ENCODE measurements around the gene SLC7A6.

SLC7A6 gene

DNA sequence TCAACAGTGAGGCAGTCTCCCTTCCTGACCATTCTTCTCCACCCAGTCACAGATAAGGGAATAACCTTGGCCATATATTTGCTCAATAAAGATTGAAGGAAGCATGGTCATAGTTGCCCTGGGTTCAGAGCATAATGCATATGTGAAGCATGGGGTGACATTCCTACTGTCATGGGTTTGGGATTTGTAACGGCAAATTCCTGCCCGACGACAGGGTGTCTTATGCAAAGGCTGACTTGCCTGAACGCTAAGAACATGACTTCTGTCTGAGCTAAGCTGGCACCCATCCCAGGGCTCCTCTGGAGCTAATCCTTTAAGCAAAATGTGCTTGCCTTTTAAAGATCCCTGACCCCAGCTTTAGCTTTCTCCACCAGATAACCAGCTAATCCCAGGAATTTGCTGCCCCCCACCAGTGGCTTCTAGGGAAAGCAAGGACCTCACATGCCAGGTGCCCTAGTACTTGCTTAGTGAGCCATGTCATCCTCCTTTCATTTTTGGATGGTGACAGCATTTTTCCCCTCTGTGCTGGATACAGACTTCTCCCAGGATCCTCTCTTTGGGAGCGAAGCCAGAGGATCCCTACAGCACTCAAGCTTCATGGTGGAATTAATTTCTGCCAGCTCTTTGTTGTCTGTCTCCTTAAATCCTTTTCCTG is 34.7 kb downstream of the SLC7A6 start:
- DNase-seq (ENCODE audit: low read depth in 1 of 2, low spot score in 1 of 2), result no peak

DNA sequence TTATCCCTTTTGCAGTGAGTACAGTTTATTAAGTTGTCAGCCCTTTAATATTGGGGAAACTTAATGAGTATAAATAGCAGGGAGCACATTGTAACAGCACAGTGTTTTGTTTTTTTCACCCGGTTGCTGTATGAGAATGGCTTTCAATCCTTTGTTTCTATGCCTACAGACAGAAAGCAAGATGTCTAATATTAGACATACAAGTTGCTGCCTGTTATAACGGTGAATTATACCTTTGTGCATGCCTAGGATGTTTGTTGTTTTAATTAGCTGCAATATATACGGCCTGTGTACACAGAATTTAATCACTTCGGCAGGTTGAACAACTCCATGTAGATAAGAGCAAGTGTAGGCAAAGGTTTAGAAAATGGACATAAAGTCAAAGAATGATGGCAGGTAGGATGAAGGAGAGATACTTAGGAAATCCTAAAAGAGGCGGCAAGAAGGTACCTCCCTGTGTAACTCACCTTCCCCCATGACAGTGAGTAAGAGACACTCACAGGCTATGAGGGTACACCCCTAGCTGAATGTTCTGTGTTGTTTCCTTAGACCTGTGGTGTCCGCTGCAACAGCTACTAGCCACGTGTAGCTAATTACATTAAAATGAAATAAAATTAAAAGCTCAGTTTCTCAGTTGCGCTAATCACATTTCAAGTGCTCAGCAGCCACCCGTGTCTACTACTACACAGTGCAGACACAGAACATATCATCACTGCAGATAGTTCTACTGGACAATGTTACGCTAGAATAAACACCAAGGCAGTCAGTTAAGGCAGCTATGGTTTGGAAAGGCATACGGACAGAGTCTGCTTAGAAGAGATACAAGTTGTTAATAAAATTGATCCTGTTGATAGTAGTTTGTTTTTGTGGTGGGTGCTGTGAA is 35.5 kb downstream of the SLC7A6 start:
- DNase-seq (ENCODE audit: low read depth in 1 of 2, low spot score in 1 of 2), result no peak

DNA sequence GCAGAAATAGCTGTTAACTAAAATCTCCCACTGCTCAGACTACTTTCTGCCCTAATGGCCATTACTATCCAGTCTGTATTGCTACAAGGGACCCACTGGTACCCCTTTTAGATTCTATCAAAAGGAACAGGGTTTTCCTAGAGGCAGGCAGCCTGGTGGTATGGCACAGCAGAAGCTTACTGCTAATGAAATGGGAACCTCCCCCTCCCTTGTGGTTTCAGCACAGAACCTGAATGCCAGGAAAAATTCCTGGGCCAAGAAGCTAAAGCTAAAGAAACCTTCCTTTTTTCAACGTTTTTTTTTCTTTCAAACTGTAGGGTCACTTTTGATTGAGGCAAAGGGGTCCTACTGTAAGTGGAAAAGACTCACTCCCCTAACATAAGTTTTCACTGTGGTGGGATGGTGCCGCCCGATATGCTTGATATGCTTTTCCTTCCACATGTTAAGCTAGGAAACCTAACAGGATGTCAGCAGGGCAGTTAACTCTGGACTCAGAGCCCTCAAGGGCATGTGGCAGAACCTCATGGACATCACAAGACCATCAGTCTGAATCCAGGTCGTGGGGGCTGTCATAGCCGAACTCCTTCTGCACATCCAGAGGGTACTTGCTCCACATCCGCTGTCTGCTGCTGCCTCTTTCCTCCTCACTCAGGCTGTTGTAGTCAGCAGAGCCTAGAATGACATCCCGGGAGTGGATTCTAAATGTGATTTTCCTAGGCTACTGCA is 36.6 kb downstream of the SLC7A6 start:
- no peak for DNase-seq (ENCODE audit: low read depth in 1 of 2, low spot score in 1 of 2)

DNA sequence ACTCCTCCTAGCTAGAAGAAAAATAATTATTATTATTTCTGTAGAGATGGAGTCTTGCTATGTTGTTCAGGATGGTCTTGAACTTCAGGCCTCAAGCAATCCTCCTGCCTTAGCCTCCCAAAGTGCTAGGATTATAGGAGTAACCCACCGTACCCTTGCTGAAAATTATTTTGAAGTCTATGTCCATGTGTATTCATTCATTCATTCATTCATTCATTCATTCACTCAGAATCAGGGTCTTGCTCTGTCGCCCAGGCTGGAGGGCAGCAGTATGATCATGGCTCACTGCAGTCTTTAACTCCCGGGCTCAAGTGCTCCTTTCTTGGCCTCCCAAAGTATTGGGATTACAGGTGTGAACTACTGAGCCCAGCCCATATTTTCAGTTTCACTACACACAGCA is 42.3 kb downstream of the SLC7A6 start:
- DNase-seq (ENCODE audit: low read depth in 1 of 2, low spot score in 1 of 2), result no peak

DNA sequence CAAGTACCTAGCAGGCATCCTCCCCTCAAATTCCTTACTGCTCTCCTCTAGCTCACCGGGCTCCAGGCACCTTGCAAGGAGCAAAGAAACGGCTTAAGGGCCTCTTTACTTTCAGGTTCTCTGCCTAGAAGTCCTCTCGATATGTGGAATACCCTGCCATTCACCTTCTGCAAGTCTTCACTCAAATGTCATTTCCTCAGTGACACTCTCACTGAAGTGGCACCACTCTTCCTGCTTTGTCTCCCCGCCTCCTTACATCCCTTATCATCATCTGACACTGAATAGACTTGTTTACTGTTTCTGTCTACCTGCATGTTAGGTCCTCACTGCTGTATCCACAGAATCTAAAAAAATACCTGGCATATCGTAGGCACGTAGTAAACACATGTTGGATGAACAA is 45.5 kb downstream of the SLC7A6 start:
- no peak for DNase-seq (ENCODE audit: low read depth in 1 of 2, low spot score in 1 of 2)

DNA sequence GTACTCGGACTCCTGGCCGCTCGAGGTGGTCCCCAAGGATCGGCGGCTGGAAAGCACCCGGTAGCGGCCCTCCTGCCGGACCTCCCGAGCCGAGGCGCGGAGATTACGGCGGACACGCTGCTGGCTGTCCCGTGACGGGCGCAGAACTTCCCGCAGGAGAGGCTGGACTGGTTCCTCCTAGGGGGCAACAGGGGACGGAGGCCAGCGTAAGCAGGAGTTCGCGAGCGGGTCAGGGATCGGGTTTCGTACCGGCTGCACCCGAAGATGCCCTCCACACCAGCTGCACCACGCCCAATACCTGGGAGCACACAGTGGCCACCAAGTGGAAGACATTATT is 46.1 kb downstream of the SLC7A6 start:
- no peak for DNase-seq (ENCODE audit: low read depth in 1 of 2, low spot score in 1 of 2)

DNA sequence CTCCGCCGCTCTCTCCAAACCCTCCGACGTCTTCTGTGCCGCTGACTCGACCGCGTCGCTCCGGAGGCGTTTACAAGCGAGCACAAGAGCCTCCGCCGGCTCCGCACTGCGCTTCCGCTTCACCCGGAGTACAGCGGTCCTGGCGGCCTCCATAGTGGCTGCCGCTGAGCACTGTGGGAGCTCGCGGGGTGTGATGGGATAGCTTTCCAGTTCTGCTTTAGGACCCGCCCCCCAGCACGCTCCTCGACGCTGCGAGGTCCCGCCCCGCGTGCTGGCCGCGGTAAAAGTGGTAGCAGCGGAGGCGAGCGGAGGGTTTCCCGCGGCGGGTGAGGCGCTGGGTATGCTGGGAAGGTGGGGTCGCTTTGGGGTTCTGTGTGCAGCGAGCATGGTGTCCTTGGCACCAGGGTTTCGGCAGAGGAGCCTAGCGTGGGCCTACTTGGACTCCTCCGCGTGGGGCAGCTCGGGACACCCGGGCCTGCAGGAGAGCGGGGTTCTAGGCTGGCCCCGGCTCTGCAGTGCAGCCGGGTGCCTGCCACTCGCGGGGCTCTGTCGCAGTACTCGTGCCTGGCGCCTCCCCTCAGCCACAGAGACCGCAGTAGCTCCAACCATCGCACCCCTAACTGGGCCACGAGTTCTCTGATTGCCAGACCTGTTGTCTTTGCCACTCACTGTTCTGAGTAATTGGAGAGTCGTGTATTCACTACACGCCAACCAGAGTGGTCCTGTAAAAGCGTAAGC is 46.6 kb downstream of the SLC7A6 start, which contains the start of the genes PRMT7 and SLC7A6OS:
Gene PRMT7, plus strand, starts transcription at position 246 of the 738 bp plus-strand sequence. CDS start 4,961 bp downstream, outside the sequence.
Gene SLC7A6OS, minus strand, starts transcription at position 173 of the 738 bp plus-strand sequence. Its CDS starts 20 bp downstream, at position 153.
- DNase-seq (ENCODE audit: low read depth in 1 of 2, low spot score in 1 of 2), result peak; percentile 70 to 90

DNA sequence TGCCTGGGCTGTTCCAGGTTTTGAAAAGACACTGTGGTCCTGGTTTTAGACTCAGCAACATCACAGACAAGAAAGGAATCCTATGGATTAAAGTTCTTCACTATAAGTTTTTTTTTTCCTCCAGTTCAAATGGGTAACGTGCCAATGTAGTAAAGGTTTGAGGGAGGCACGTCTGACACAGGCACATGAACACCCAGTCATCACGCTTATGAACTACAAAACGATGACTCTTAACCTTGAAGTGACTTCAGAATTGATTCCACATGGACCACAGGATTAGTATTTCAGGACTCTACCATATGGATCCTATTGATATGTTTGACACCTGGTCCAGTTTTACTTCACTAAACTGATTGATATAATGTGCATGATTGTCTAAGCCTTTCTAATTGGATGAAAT is 48.8 kb downstream of the SLC7A6 start:
- no peak for DNase-seq (ENCODE audit: low read depth in 1 of 2, low spot score in 1 of 2)

DNA sequence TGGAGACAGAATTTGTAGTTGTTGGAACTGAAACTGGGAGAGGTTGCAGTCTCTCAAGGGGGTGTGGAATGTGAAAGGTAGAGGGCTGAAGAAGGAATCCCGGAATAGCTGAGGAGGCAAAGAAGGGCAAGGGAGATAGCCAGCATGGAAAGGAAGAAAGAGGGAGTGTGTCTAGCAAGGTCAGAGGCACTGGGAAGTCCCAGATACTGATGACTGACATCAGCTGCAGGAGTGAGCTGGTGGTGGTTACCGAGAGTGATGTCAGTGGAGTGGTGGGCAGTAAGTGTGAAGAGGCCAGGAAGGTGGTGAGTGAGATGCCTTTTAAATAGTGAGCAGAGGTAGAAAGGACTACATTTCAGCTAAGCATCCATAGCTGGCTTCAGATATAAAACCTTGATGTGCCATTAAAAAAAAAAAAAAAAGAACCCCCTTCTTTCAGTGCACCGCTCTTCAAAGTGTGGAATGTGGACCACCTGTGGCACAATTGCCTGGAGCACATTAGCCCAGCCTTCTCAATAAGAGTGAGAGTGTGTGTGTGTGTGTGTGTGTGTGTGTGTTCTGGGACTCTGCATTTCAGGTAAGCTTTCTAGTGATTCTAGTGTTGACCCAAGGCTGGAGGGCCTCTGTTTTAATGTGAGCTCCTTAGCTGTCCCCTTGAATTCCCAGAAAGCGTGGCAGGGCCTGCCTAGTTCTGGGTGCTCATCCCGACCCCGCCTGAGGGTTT is 55.0 kb downstream of the SLC7A6 start:
- peak in 1 of 2 donors; percentile 28 for DNase-seq (ENCODE audit: low read depth in 1 of 2, low spot score in 1 of 2)

DNA sequence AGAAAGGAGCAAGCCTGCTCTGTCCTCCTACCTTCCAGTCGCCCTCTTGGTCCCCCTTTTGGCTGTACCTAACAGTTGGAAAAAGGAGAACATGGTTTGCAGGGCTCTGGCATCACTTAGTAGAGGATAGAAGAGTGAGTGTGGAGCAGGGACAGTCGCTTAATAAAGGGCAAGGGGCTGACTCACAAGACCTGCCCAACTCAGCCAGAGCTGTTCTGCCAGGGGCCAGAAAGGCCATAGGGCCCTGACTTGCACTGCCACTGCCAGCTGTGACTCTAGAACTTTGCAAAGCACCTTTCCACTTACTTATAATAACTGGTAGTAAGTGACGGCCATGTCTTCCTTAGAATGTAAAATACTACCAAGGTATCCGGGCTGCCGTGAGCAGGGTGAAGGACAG is 60.0 kb downstream of the SLC7A6 start:
- no peak for DNase-seq (ENCODE audit: low read depth in 1 of 2, low spot score in 1 of 2)

DNA sequence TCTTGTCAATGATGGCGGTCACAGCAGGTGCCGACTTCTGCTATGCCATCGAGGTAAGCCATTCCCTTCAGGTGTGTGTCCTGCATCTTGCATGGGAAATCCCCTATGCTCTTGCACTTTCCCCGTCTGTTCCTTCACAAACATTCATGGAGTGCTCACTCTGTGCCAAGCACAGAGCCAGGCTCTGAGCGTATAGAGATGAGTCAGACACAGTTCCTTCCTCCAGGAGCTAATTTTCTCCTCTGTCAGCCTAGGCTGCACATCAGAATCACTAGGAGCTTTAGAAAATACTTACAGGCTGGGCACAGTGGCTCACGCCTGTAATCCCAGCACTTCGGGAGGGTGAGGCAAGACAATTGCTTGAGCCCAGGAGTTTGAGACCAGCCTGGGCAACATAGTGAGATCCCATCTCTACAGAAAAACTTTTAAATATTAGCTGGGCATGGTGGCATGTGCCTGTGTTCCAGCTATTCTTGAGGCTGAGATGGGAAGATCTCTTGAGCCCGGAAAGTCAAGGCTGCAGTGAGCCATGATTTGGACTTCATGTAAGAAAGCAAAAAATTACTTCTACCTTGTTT is 60.5 kb downstream of the SLC7A6 start:
- DNase-seq (ENCODE audit: low read depth in 1 of 2, low spot score in 1 of 2), result no peak

DNA sequence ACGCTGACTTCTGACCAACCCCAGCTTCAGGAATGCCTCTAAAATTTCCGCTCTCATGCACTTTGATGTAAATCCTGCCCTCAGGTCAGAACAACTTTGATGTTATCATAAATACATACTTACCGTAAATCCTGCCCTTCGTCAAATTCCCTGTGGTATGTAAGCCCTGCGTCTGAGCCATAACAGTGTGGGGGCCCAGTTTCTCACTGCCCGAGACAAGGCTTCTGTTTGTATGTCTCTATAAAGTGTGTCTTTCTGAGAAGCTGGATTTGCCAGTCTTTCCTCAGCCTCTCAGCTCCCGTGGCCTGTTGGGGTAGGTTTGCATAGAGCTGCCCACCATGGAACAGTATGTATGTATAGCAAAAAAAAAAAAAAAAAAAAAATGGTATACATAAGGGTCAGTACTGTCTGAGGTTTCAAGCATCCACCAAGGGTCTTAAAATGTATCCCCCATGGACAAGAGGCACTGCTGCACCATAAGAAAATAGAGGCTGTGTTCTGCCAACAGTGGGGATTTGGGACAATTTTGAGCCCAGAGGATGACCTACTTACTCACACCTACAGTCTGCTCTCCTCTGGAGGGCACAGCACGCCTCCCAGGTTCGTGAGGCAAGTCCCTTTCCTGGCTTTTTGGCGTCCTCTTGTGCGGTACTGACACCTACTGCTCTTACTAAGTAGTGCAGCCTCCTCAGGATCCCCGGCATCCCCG is 64.0 kb downstream of the SLC7A6 start:
- peak; percentile 47 to 76 for DNase-seq (ENCODE audit: low read depth in 1 of 2, low spot score in 1 of 2)

DNA sequence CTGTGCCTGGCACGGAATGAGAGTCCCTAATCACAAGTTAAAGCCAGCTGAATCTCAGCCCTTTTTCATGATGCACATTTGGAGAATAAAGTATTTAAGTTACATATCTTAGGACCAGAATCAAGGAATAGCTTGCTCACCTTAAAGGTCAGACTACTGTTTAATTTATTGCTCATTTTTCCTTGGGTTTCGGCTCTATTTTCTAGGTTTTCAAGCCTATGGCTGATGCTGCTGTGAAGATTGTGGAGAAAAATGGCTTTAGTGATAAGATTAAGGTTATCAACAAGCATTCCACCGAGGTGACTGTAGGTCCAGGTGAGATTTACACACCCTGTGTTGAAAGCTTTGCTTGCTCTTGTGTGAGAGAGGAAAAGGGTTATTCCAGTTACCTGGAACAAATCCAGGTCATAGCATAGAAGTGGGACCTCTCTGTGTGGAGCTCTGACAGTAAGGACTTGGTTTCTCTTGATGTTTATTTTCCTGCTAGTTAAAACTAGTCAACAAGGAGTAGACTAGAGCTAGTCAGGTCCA is 64.6 kb downstream of the SLC7A6 start:
- DNase-seq (ENCODE audit: low read depth in 1 of 2, low spot score in 1 of 2), result no peak

DNA sequence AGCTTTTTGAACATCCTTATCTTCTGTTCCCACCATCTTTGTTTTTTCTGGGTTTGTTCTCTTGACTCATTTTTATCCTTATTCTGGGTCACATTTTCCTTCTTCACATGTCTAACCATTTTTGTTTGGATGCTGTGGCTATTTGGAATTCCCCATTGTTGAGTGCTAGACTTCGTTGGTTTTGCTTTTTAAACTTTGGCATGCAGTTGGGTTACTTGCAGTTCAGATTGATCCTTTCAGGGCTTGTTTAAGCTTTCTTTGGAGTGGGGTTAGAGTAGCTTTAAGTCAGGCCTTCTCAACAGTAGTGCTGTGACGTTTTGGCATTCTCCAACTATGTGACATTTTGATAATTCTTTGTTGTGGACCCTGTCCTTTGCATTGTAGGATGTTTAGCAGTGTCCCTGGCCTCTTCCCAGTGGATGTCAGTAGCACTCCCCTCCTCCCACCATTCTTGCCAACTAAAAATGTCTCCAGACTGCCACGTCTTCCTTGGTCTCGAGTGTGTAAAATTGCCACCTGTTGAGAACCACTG is 67.6 kb downstream of the SLC7A6 start:
- DNase-seq (ENCODE audit: low read depth in 1 of 2, low spot score in 1 of 2), result no peak

DNA sequence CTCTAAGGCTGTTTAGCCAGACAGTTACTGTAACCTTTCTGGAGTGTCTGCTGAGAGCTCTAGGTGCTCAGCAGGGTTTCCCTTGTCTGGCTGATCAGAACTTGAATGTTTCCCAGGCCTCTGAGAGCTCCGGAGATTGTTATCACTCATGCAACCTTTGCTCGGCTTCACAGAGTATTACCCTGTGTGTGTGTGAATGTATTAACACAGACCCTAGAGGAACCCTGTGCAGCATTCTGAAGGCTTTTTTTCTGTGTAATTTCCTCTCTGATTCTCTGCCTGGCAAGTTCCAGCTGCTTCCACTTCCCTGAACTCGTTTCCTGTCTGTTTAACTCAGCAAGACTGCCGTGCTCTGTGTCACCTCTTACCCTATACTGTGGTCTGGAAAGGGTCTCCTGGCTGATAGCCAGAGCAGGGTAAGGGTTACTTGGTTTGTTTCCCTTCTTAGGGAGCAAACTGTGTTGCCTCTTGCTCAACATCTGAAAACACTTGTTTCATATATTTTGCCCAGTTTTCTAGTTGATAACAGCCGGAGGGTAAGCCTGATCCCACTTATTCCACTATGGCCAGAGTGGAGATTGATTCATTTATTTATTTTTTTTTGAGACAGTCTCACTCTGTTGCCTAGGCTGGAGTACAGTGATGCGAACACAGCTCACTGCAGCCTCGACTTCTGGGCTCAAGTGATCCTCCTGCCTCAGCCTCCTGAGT is 68.2 kb downstream of the SLC7A6 start:
- no peak for DNase-seq (ENCODE audit: low read depth in 1 of 2, low spot score in 1 of 2)

DNA sequence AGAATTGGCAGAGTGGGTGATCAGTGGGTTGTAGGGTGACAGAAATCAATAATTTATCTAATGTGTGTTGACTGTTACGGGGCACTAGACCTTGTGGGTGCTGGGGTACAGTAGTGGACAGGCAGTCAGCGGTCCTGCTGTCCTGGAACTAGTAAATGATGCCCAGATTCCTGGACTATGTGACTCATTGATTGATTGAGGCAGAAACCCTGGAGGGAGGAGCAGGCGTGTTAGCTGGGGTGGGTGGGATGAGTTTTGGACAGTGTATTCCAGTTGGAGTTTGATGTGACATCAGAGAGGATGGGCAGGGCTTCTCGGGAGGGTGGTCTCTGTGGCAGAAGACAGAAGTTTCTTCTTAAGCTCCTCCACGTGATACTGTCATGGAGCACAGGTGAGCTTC is 70.8 kb downstream of the SLC7A6 start:
- no peak for DNase-seq (ENCODE audit: low read depth in 1 of 2, low spot score in 1 of 2)

DNA sequence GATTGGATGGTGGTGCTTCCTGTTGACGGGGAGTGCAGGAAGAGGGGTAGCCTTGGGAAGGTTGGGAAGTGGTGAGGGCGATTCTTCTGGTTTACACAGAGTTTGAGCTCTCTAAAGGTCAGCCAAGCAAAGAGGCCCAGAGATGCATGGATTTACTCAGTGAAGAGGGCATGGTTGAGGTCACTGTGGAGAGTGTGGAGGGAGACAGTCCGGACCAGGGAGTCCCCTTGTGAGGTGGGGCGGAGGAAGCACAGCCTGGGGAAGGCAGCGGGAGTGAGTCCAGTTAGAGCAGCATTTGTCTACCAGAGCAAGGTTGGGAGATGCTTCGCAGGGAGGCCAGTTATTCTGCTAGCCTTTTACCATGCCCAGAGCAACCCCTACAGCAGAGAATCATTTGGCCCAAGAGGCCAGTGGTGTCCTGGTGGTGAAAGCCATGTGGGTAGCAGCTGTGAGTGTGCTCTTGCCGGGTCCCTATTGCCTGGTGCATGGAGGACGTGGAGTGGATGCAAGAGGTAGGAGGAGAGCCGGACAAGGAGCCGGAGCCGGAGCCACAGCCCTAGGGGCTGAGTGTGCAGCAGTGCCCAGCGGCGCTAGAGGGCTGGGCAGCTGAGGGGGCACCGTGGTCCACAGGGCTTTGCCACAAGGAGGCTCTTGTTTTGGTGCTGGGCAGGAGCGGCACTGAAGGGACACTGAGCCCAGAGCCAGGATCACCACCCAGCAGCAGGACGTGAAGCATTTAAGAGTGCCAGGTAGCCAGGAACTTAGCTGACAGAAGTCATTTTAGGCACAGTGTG is 74.2 kb downstream of the SLC7A6 start:
- DNase-seq (ENCODE audit: low read depth in 1 of 2, low spot score in 1 of 2), result no peak

DNA sequence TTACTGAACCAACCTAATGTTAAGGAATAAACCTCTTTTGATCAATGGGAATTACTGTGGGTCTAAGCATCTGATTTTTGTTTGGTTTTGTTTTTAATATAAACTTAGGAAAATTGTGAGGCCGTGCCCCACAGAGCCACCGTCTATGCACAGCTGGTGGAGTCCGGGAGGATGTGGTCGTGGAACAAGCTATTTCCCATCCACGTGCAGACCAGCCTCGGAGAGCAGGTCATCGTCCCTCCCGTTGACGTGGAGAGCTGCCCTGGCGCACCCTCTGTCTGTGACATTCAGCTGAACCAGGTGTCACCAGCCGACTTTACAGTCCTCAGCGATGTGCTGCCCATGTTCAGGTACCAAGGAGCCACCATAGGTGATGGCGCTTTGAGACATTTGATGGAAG is 74.9 kb downstream of the SLC7A6 start:
- no peak for DNase-seq (ENCODE audit: low read depth in 1 of 2, low spot score in 1 of 2)
